GM11168 (cell line): ENCODE results near the gene ADIPOR2.

Experiments
- in situ Hi-C: fragments of 300-500 bp; cut with MboI; formaldehyde crosslinking; loops from one replicate; pipeline ENCODE4 v1.12.0; 2022; ENCODE audit warnings: low sequenced_read_pairs; ENCODE audit not compliant: unreplicated experiment

The ADIPOR2 gene

DNA sequence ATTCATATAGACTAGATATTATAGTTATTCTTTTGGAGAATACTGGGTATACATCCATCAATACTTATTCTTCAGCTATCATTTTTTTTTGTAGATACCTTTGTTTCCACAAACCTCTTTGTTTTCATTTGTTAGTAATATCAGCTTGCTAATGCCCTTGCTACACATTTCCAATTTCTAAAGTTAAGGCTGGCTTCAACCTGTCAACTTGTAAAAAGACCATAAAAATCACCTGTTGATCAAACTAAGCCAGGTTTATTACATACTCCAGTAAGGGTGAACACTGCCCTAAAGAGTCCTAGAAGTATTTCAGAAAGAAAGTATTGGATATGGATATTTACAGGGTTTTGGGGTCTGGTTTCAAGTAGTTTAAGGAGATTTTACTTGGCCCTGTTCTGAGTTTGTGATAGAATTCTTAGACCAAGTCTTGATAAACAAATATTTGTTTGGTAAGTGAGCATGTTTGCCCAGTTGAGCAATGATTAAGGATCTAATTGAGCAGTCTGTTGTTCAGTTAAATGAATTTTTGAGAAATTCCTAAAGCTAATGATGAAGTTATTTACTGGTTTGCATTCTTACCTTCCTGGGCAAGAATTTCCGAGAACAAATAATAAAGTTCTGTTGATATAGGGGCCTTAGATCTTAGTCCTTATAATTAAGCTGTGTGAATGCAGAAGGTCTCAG, 76.7 kb downstream of the ADIPOR2 start:
- in situ Hi-C loops: no loop called here

DNA sequence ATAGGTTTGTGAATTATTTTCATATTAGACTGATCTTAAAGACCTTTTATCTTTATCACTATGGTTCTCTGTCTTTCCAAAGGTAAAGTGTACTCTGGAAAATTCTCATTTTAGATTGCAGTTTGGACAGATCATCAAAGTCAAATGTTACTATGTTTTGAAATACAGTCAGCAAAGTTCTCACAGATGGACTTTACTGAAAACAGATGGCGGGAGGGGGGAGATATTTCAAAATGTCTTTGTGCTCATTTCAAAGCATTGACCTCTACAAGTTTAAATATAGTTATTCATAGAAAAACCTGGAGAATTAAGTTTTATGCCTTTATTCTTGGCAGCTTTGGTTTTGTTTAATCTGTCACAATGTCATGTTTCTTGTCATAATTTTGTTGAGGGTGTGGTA, 77.7 kb downstream of the ADIPOR2 start:
- in situ Hi-C loops: no loop called here

DNA sequence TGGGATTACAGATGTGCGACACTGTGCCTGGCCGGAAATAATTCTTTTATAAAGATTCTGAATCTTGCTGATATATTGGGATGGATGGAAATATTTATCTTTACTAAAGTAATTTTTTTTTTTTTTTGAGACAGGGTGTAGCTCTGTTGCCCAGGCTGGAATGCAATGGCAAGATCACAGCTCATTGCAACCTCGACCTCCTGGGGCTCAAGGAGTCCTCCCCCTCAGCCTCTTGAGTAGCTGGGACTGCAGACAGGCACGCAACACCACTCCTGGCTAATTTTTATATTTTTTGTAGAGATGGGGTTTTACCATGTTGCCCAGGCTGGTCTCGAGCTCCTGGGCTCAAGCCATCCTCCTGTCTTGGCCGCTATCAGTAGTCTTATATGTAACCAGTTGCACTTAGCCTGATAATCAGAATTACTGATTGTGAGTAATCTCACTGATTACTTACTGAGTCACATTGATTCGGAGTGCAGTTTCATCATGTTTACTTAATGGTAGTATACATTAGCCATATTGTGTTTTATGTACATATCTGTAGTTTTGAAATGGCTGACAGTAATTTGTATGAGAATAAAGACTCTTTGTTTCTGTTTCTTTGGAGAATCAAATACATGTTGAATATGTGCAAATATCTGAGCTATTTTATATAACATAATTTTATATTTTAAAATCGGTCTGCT, 79.1 kb downstream of the ADIPOR2 start:
- in situ Hi-C loops: no loop called here

DNA sequence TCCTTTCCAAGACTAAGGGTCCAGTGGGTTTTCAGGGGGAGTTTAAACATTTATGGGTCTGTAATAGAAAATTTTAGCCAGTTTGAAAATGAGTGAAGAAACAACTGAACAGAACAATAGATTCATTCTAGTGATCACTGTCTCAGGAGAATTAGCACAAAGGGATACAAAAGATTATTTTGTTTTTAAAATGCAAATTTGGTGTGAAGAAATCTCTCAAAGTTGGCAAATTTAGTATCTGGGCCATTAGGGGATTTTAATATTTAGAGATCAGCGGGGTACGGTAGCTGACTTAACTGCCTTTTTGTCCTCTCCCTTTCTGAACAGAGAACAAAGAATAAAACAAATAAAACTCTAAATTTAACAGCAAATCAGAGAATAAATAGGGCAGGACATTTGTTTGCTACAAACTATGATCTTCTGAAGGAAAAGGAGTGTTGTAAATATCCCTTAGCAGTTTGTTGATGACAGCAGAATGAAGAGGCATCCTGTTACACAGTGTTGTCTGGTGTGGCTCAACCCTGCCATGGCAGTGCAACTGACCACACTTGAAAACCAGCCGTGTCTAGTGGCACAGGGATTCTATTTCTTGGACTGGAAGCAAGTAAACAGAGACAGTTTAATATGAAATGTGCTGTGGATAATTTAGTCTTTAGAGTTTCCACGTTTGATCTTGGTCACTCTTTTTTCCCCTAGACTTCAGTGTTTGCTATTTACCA, 83.2 kb downstream of the ADIPOR2 start:
- in situ Hi-C loops: no loop called here

DNA sequence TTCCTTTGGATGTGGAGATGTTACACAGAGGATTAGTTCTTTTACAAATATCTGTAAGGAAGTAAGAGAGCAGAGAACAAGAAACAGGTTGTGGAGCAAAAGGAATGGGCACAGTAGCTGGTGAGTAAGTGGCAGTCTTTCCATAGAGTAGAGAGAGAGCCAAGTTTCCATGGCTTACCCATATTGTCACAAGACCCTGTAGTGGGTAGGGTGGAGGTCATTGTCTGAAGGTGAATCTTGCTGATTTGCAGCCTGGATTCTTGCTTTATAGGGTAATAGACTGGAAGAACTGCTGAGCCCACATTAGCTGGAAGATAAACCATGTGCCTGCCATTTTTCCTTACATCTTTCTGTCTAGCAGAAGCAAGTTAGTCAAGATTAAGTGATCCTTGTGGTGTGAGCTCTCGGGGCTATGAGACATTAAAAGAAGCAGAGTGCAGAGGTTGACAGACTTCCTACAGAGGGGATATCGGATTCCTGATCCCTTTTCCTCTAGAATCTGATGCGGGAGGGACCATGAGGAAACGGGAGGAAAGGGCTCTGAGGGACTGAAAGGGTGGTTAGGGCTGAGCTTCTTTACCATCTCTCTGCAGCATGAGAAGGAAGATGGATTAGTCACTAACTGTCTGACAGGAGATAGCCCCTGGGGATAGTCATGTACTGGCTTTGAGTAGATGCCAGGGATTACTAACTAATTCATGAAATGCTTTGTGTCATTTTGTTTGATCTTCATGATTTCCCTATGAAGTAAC, 85.5 kb downstream of the ADIPOR2 start:
- in situ Hi-C loops: no loop called here

DNA sequence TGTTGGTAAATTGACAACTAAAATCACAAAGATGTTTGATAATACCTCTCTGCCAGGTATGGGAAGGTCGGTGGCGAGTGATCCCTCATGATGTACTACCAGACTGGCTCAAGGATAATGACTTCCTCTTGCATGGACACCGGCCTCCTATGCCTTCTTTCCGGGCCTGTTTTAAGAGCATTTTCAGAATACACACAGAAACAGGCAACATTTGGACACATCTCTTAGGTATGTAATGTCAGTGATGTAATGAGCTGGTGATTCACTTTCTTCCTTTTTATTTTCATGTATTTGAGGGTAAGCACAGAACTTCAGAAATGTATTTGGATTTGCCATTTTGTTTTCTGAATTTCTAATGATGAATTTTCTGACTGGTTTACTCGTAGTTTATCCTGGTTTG, 86.9 kb downstream of the ADIPOR2 start:
- in situ Hi-C loops: no loop called here

DNA sequence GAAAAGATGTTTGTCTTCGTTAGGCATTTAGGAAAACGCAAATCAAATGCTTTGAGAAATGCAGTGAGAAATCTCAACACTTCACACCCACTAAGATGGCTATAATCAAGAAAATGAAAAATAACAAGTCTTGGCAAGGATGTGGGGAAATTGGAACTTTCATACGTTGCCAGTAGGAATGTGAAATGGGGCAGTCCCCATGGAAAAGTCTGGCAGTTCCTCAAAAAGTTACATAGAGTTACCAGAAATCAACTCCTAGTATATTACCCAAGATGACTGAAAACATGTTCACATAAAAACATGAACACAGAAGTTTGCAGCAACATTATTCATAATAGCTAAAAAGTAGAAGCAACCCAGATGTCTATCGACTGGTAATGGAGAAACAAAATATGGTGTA, 88.0 kb downstream of the ADIPOR2 start:
- in situ Hi-C loops: no loop called here

DNA sequence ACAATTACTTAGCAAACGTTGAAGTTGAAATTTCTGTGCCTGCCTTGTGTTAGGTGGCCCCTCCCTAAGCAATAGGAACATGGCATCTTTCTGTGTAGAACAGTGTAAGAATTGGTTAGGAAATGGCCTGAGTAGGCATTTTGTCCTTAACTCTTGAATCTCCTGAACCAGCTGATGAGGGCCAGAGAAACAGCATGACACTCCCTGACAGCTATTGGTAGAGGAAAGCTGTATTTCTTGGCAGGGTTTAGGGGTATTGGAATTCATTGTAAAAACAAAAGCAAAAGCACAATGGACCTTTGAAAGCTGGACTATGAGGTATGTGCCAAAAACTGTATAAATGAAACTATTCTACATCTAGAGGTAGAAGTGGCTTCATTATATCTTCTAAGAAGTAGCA, 88.9 kb downstream of the ADIPOR2 start:
- in situ Hi-C loops: no loop called here

DNA sequence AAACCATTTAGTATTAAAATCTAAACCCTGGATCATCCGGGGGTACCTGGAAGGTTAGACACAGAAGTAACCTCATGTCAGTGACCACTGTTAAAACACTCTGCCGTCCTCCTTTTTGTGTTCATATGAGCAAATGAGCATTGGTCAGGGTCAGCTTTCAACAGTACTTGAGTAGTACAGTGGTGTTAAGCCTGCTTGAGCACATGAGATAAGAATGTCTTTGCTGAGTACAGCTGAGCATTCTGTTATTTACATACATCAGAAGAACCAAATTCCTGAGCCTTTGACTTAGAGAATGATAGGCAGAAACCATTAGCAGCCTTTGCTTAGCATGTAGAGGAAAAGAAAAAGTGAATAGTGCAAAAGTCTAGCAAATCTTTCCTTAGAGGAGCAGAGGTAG, 90.9 kb downstream of the ADIPOR2 start:
- in situ Hi-C loops: no loop called here

DNA sequence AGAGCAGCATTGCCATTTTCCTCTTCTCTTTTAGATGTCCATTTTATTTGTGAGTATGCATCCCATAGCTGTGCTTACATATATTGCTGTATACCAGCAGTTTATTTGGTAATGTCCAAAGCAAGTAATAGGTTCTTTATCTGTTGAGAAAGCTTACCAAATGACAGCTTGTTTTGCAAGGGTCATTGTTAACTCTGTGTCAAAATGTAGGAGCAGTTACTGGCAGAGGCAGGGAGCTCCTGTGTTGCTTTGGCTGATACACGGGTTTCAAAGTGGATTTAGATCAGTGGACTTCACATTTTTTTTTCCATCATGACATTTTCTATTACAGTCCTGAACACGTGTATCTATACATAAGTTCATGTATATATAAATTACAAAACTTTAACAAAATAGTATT, 91.3 kb downstream of the ADIPOR2 start:
- in situ Hi-C loops: no loop called here

DNA sequence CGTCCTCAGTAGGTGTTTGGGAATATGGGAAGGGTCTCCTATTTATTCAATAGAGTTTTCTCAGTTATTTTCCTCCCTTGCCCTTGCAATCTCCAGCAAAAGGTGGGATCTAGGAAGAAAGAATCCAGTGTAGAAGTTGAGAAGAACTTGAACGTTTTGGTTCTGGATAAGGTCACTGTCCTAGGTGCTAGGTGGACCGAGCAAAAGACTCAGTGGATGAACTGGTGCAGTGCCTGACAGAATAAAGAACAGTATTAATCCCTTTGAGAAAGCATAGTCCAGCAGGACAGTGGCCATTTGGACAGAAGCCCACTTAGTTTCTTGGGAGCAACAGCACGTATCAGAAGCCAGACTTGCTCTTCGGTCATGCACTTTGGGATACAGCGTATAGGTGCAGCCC, 96.8 kb downstream of the ADIPOR2 start:
- in situ Hi-C loops: loop anchor here (5.0 kb wide), 1 partner anchor 140 kb away; no protein-coding TSS in a partner anchor

DNA sequence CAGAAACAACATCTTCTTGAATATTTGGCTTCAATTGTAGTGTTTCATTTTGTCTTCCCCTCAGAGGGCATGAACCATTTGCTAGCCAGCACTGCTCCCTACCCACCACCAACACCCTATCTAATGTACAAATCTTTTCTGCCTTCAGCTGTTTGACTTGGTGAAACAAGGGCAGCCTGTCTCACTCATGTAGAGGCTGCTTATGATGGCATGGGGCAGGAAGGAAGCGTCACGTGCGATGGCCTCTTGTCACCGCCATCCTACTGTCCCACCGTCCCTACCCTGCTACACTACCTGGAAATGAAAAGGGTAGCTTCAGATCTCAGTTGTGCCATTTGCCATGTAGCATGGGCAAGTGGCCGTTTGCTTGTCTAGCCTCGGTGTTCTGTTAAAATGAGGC, 99.6 kb downstream of the ADIPOR2 start:
- in situ Hi-C loops: loop anchor here (5.0 kb wide), 1 partner anchor 147 kb away; no protein-coding TSS in a partner anchor

DNA sequence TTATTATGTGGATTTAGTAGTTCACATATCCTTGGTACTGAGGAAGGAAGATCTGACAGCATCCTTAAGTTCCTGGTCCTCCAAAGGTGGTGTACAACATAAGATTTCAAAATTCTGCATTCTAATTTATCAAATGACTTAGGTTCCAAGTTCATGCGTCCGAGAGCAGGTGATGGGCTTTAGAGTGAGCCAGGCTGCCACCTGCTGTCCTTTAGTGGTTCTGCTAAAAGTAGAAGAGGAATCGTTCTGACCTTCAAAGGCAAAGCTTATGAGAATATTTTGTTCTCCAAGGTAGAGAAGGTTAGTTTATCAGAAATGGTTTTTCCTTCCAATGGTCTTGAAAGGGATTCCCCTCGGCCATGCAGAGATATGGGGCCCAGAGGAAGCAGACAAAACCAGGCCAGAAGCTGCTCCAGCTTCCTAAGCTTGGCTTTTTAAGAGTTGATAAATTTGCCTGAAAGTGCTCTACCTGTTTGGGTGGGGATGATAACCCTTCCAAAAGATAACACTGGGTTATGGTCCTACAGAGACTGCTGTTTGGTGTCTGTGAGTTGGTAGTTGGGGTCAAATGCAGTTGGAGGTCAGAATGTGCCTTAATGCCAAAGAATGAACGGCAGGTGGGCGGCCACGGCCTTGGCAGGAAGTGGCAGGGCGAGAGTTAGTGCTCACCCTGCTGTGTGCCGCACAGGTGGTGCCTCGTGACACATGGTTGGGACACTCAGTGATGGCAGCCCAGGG, 100.4 kb downstream of the ADIPOR2 start:
- in situ Hi-C loops: loop anchor here (5.0 kb wide), 1 partner anchor 146 kb away; no protein-coding TSS in a partner anchor

DNA sequence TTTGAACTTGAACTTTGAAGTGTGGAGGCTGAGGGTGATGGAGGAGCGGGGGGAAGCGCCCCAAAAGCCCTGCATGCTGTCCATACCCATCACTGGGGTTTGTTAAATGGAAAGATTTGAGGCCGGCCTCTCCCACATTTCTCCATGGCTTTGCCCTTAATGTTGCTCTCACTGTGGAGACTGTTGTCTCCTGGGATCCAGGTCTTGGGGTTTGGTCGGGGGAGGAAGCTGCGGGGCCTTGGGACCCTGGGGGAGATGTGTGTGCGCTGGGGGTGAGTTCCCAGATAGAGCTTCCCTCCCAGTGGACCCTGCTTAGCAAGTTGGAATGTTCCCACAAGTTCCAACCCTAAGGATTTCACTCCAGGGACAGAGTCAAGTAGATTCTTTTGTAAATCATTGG, 101.5 kb downstream of the ADIPOR2 start:
- in situ Hi-C loops: loop anchor here (5.0 kb wide), 1 partner anchor 145 kb away; no protein-coding TSS in a partner anchor

DNA sequence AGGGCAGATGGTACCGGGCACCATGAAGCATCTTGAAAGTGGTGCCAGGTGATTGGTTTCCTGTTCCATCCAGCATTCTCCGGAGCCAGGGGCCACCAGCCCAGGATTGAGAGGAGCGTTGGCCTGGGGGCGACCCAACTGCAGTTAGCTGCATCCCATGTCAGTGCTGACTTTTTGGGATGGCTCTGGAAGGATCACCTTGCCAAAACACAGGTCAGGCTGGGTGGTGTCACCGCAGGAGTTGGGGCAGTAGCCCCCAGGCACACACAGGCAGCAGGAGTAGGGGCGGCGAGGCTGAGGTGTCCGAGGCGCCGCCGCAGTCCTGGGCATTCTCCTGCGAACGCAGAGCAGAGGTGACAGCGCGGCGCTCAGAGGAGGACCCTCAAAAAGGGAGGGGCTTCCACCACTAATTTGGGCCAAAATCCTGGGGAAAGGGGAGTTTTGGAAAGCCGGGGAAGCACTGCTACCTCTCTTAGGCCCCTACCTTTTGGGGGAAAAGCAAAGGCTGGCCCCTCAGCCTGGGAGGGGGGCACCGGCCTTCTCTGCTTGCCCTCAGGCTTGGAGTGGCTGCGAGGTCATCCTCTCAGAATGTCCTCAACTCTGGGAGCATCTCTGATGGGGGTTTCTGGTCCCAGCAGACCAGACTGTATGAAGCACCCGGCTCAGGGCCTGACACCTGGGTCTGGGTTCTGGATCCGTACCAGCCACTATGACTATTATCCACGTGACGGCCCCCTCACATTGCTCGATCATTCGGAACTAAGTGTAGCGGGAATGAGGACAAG, 102.7 kb downstream of the ADIPOR2 start:
- in situ Hi-C loops: loop anchor here (5.0 kb wide), 1 partner anchor 144 kb away; no protein-coding TSS in a partner anchor

DNA sequence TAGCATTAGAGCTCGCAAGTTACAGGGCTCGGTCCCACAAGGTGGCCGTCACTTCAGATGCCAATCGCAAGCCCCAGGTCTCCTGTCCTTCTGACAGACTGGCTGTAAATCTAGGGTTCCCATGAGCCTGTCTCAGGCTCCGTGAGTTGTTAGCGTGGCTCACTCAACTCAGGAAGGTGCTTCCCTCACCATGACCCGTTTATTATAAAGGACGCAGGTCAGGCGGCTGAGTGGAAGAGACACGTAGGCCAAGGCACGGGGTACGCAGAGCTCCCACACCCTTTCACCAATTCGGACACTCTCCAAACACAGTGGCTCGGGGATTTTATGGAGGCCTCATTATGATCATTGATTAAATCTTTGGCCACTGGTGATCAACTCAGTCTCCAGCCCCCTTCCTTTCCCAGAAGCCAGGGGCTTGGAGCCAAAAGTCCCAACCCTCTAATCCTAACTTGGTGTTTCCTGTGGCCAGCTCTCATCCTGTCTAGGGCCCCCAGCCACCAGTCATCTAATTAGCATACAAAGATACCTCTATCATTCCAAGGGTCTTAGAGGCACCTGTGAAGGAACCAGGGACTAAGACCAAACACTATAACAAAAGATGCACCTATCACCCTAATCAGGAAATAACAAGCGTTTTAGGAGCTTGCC, 103.7 kb downstream of the ADIPOR2 start:
- in situ Hi-C loops: loop anchor here (5.0 kb wide), 1 partner anchor 143 kb away; no protein-coding TSS in a partner anchor

DNA sequence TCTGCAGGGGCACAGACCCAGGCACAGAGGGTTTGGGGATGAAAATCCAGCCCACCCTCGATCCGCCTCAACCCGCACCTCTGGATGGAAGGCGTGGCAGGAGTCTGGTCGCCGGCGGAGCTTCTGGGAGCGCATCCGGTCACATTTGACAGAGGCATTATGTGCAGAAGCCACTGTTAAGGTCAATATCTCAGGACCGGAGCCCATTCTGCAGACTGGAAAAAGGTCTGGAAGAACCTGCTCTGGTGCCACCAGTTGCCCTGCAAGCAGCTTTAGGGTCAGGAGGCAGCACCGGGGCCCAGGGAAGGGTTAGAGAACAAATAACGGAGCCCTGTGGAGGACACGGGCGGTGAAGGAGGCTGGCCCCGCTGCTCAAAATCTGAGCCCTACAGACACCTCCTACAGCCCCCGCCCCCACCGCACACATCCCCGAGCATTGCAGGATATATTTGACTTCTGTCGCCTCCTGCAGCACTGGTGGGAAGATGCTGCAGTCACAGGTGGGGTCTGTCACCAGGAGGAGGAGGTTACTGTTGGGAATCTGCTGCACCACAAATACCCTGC, 104.4 kb downstream of the ADIPOR2 start:
- in situ Hi-C loops: no loop called here
